CD14-positive monocyte (primary cell): ENCODE data around the gene WNT6. TPM values are rescaled to one million over a fixed set of nuclear protein-coding genes. Genes with fewer than 3 reads are reported as not detected.

Source experiments
- DNase-seq, 3 donors: peaks; one replicate each; pipeline ENCODE4 v3.0.0-alpha.2; 2011 to 2022
- H2AFZ ChIP-seq: 2 replicates; pipeline ENCODE4 v1.6.0; 2012; ENCODE audit warnings: mild to moderate bottlenecking, low read depth, low read length, inconsistent platforms; ENCODE audit not compliant: insufficient read depth, poor library complexity, severe bottlenecking
- H3K27ac ChIP-seq, 2 donors: 1 replicate in 1 of 2; 2 replicates in 1 of 2; pipeline ENCODE4 v1.5.1; 2012 to 2013; ENCODE audit warnings: low read length in 2 of 2, control low read depth in 1 of 2, inconsistent platforms in 1 of 2, low read depth in 1 of 2, mild to moderate bottlenecking in 1 of 2
- H3K27me3 ChIP-seq, 2 donors: one replicate each; pipeline versions ENCODE4 v1.6.0 to v1.6.1; 2011 to 2013; ENCODE audit warnings: low read length in 2 of 2; ENCODE audit not compliant: control insufficient read depth in 2 of 2, insufficient read depth in 2 of 2
- H3K36me3 ChIP-seq, 2 donors: replicated peaks in 1 of 2; 1 replicate in 1 of 2; 2 replicates in 1 of 2; pipeline versions ENCODE4 v1.5.1 to v1.6.1; 2012 to 2013; ENCODE audit warnings: low read length in 2 of 2, control low read depth in 1 of 2, inconsistent platforms in 1 of 2, mild to moderate bottlenecking in 1 of 2; ENCODE audit not compliant: insufficient read depth in 2 of 2, control insufficient read depth in 1 of 2
- H3K4me1 ChIP-seq, 2 donors: 1 replicate in 1 of 2; 2 replicates in 1 of 2; pipeline versions ENCODE4 v1.5.1 to v1.6.1; 2012 to 2013; ENCODE audit warnings: low read length in 2 of 2, control low read depth in 1 of 2, inconsistent platforms in 1 of 2, mild to moderate bottlenecking in 1 of 2, moderate library complexity in 1 of 2; ENCODE audit not compliant: insufficient read depth in 2 of 2, control insufficient read depth in 1 of 2
- H3K4me2 ChIP-seq: replicated peaks from 2 replicates; pipeline ENCODE3; 2012; ENCODE audit warnings: low read length, moderate library complexity, mild to moderate bottlenecking; ENCODE audit not compliant: poor library complexity, severe bottlenecking; ENCODE audit errors: extremely low read depth
- H3K4me3 ChIP-seq, 3 experiments: fragments of 200-600 bp in 1 of 3; sonication (generic) in 1 of 3; replicated peaks in 1 of 3; 1 replicate in 2 of 3; 2 replicates in 1 of 3; pipeline ENCODE4 v1.5.1; 2011 to 2013; ENCODE audit warnings: low read length in 3 of 3, mild to moderate bottlenecking in 3 of 3, control low read depth in 2 of 3, low read depth in 2 of 3, inconsistent platforms in 1 of 3, moderate library complexity in 1 of 3
- H3K79me2 ChIP-seq: 2 replicates; pipeline ENCODE4 v1.6.0; 2012; ENCODE audit warnings: mild to moderate bottlenecking, control low read depth, inconsistent platforms, low read length, moderate library complexity; ENCODE audit not compliant: insufficient read depth
- H3K9ac ChIP-seq: 2 replicates; pipeline ENCODE4 v1.6.0; 2017; ENCODE audit warnings: low read length, mild to moderate bottlenecking; ENCODE audit not compliant: insufficient read depth, poor library complexity, severe bottlenecking
- H3K9me3 ChIP-seq, 2 donors: replicated peaks in 1 of 2; 1 replicate in 1 of 2; 2 replicates in 1 of 2; pipeline versions ENCODE4 v1.5.1 to v1.6.1; 2012 to 2013; ENCODE audit warnings: low read length in 2 of 2, control low read depth in 1 of 2; ENCODE audit not compliant: control insufficient read depth in 1 of 2, insufficient read depth in 1 of 2
- H4K20me1 ChIP-seq: 2 replicates; pipeline ENCODE4 v1.6.0; 2012; ENCODE audit warnings: mild to moderate bottlenecking, low read length, control low read depth, moderate library complexity; ENCODE audit not compliant: insufficient read depth
- H3K27ac Mint-ChIP-seq, 7 donors: one replicate each; pipeline ENCODE4 v1.8.0; 2020; ENCODE audit warnings: mild to moderate bottlenecking in 7 of 7, mixed read lengths in 7 of 7, moderate library complexity in 6 of 7, inconsistent platforms in 2 of 7
- H3K27me3 Mint-ChIP-seq, 3 donors: one replicate each; pipeline ENCODE4 v1.8.0; 2021 to 2022; ENCODE audit warnings: low read depth in 3 of 3, mild to moderate bottlenecking in 3 of 3, mixed read lengths in 3 of 3, moderate library complexity in 3 of 3, inconsistent platforms in 1 of 3
- H3K36me3 Mint-ChIP-seq, 2 donors: one replicate each; pipeline ENCODE4 v1.8.0; 2020; ENCODE audit warnings: mixed read lengths in 2 of 2, inconsistent platforms in 1 of 2, mild to moderate bottlenecking in 1 of 2
- H3K4me1 Mint-ChIP-seq: one replicate; pipeline ENCODE4 v1.8.0; 2020; ENCODE audit warnings: mild to moderate bottlenecking, mixed read lengths
- H3K4me3 Mint-ChIP-seq, 2 donors: one replicate each; pipeline ENCODE4 v1.8.0; 2020; ENCODE audit warnings: mild to moderate bottlenecking in 2 of 2, mixed read lengths in 2 of 2, moderate library complexity in 1 of 2
- H3K9me3 Mint-ChIP-seq, 7 donors: one replicate each; pipeline ENCODE4 v1.8.0; 2020 to 2022; ENCODE audit warnings: mixed read lengths in 7 of 7, mild to moderate bottlenecking in 6 of 7, moderate library complexity in 6 of 7, inconsistent platforms in 2 of 7
- WGBS: methylation state at CpG from one replicate; pipeline ENCODE4 v1.1.5; 2013; ENCODE audit warnings: missing lambda C conversion rate; ENCODE audit not compliant: insufficient coverage; 5-methylcytosine and 5-hydroxymethylcytosine counted together
- intact Hi-C, 2 donors: fragments of 100-400 bp; cut with micrococcal nuclease; formaldehyde crosslinking; loops; one replicate each; pipeline versions ENCODE4 v1.15.0 to v1.15.1; 2023
- polyA plus RNA-seq, 3 donors: library from polyadenylated mRNA; depleted of rRNA in 1 of 3; unstranded in 2 of 3; stranded (reverse) in 1 of 3; fragments of 300-500 nt in 2 of 3; fragments of >200 nt in 1 of 3; fragmentation: Illumina TruSeq in 2 of 3; gene quantifications; 1 replicate in 2 of 3; 2 replicates in 1 of 3; pipeline ENCODE4 v1.2.3, GENCODE V29; 2012 to 2021
- TF ChIP-seq, protein P1 (sequence below): fragments of 200-600 bp; IDR thresholded peaks from one replicate; pipeline ENCODE4 v1.8.0; 2022; ENCODE audit warnings: antibody characterized with exemption, mild to moderate bottlenecking

The WNT6 gene
- polyA plus RNA-seq, 3 donors: 0.27 to 0.65 (median 0.37) TPM

DNA sequence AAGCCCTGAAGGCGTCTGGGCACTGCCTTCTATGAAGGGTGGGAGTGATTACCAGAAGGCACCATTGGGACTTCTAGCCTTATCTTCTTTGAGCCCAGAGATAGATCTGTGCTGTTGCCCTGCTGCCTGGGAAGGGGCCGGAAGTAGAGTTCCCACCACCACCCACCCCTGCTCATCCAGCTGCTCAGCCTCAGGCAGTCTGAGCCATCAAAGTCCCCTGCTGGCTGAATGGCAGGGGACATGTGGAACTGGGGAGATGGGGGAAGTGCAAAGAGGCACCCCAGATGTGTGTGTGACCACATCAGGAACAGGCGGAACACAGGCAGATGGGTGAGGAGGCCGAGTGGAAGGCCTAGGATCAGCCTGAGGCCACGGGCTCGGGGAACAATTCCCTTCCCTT is 17.7 kb downstream of the WNT6 start:
- Histone ChIP-seq H4K20me1 (peaks cover 6% of the 10 kb centered on the region), H3K79me2 (no peaks in the 10 kb centered on the region), H3K4me2 (no peak overlapping the region), H2AFZ (no peak overlapping the region), H3K4me1 (peaks cover 14 to 23% of the 10 kb centered on the region in 2 donors), H3K27me3 (peaks cover 66 to 95% of the 10 kb centered on the region in 2 donors), H3K4me3 (no peak overlapping the region), H3K36me3 (no peaks in the 10 kb centered on the region), H3K9me3 (peaks cover 0 to 36% of the 10 kb centered on the region in 2 donors), H3K9ac (no peak overlapping the region), H3K27ac (no peak overlapping the region)
- TF ChIP-seq, protein P1, sequence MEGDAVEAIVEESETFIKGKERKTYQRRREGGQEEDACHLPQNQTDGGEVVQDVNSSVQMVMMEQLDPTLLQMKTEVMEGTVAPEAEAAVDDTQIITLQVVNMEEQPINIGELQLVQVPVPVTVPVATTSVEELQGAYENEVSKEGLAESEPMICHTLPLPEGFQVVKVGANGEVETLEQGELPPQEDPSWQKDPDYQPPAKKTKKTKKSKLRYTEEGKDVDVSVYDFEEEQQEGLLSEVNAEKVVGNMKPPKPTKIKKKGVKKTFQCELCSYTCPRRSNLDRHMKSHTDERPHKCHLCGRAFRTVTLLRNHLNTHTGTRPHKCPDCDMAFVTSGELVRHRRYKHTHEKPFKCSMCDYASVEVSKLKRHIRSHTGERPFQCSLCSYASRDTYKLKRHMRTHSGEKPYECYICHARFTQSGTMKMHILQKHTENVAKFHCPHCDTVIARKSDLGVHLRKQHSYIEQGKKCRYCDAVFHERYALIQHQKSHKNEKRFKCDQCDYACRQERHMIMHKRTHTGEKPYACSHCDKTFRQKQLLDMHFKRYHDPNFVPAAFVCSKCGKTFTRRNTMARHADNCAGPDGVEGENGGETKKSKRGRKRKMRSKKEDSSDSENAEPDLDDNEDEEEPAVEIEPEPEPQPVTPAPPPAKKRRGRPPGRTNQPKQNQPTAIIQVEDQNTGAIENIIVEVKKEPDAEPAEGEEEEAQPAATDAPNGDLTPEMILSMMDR: no peak
- Mint-ChIP-seq H3K27me3 (peaks cover 89 to 96% (median 89%) of the 10 kb centered on the region in 3 donors), H3K9me3 (peaks cover 0 to 13% (median 6%) of the 10 kb centered on the region in 7 donors), H3K4me1 (peaks cover 23% of the 10 kb centered on the region), H3K4me3 (peak overlapping the region in 1 of 2 donors; percentile 39), H3K36me3 (peaks cover 5 to 6% of the 10 kb centered on the region in 2 donors), H3K27ac (no peak overlapping the region)
- no peak for DNase-seq
- 57% methylated on average over 1 of the region's 6 CpGs for WGBS
- intact Hi-C loops: loop anchor here (1.0 to 2.0 kb wide), 2 partner anchors 19 to 21 kb away; no protein-coding TSS in a partner anchor

DNA sequence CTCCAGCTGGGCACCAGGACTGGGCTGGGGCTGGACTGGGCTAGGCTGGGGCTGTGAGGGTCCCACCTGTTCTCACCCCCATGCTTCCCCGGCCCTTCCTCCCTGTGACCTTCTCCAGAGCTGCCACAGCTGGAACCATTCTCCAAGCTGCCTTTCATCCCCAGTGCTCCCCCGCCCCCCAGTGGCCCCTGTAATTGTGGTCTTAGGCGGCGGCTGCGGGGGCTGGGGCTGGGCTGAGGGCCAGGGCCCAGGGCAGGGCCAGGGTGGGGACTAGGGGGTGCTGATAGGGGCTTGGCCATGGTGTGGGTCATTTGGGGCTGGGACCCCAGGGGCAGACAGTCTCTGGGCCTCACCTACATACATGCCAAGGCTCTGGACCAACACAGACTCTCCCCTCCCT is 18.3 kb downstream of the WNT6 start:
- peaks cover 0 to 35% of the 10 kb centered on the region in 2 donors for H3K9me3 ChIP-seq
- Mint-ChIP-seq H3K9me3 (peaks cover 0 to 14% (median 6%) of the 10 kb centered on the region in 7 donors), H3K27me3 (peaks cover 89 to 96% (median 89%) of the 10 kb centered on the region in 3 donors), H3K27ac (no peak overlapping the region), H3K4me3 (peak overlapping the region in 1 of 2 donors; percentile 67), H3K36me3 (peaks cover 5 to 6% of the 10 kb centered on the region in 2 donors), H3K4me1 (peaks cover 20% of the 10 kb centered on the region)
- peaks cover 9 to 17% of the 10 kb centered on the region in 2 donors for H3K4me1 ChIP-seq
- no peaks in the 10 kb centered on the region for H3K36me3 ChIP-seq
- H2AFZ ChIP-seq: no peak overlapping the region
- H3K4me3 ChIP-seq: no peak overlapping the region
- H3K79me2 ChIP-seq: no peaks in the 10 kb centered on the region
- H3K9ac ChIP-seq: no peak overlapping the region
- TF ChIP-seq, protein P1: no peak
- DNase-seq: no peak
- peaks cover 5% of the 10 kb centered on the region for H4K20me1 ChIP-seq
- no peak overlapping the region for H3K27ac ChIP-seq
- 27% methylated on average over 3 of the region's 5 CpGs for WGBS
- H3K4me2 ChIP-seq: no peak overlapping the region
- intact Hi-C loops: loop anchor here (1.0 to 2.0 kb wide), 2 partner anchors 19 to 20 kb away; no protein-coding TSS in a partner anchor
- H3K27me3 ChIP-seq: peaks cover 66 to 95% of the 10 kb centered on the region in 2 donors
